HL-60 (cell line): ENCODE data around the gene TMEM225.

ENCODE experiments used
- DNase-seq, 2 experiments: peaks; one replicate each; pipeline ENCODE4 v3.0.0-alpha.2; 2010 to 2020; ENCODE audit warnings: low read depth in 1 of 2, low spot score in 1 of 2
- H3K27ac ChIP-seq: fragments of 250-450 bp; sonication (Bioruptor Pico); replicated peaks from 2 replicates; pipeline ENCODE4 v1.5.1; 2020; ENCODE audit warnings: mild to moderate bottlenecking, moderate library complexity
- H3K27me3 ChIP-seq: fragments of 250-450 bp; sonication (Bioruptor Pico); 2 replicates; pipeline ENCODE4 v1.5.1; 2021; ENCODE audit warnings: mild to moderate bottlenecking, moderate library complexity; ENCODE audit not compliant: insufficient read depth, poor library complexity, severe bottlenecking
- H3K4me3 ChIP-seq: replicated peaks from 2 replicates; pipeline ENCODE4 v1.5.1; 2011; ENCODE audit warnings: mild to moderate bottlenecking, control low read depth, low read length; ENCODE audit not compliant: insufficient read depth
- GABPA ChIP-seq: IDR thresholded peaks from 2 replicates; pipeline ENCODE4 v1.6.1; 2012; ENCODE audit warnings: low read depth
- POLR2AphosphoS5 ChIP-seq: IDR thresholded peaks from 2 replicates; pipeline ENCODE4 v1.6.1; 2012; ENCODE audit warnings: low read depth
- REST ChIP-seq: IDR thresholded peaks from 2 replicates; pipeline ENCODE4 v1.6.1; 2012; ENCODE audit warnings: low read depth; ENCODE audit not compliant: insufficient replicate concordance
- SPI1 ChIP-seq: IDR thresholded peaks from 2 replicates; pipeline ENCODE4 v1.6.1; 2012; ENCODE audit warnings: low read depth, mild to moderate bottlenecking, borderline replicate concordance
- TF ChIP-seq, protein P1 (sequence below): IDR thresholded peaks from one replicate; pipeline ENCODE4 v1.5.1; 2011; ENCODE audit warnings: low read length, control low read depth, inconsistent platforms; ENCODE audit not compliant: insufficient read depth

Gene TMEM225

DNA sequence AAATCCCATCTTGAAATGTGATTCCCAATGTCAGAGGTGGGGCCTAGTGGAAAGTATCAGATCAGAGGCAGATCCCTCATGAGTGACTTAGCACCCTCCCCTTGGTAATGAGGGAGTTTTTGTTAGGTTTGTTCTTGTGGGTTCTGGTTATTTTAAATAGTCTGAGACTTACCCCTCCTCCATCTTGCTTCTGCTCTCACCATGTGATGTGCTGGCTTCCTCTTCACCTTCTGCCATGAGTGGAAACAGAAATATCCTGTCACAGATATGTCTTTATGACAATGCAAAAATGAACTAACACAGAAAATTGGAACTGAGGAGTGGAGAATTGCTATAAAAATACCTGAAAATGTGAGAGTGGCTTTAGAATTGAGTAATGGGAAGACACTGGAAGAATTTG lies 33.1 kb downstream of the TMEM225 start:
- DNase-seq = no peak
- H3K4me3 ChIP-seq = no peak overlapping the region
- TF ChIP-seq POLR2AphosphoS5 (no peak), GABPA (no peak), REST (no peak), SPI1 (no peak)
- TF ChIP-seq, protein P1, sequence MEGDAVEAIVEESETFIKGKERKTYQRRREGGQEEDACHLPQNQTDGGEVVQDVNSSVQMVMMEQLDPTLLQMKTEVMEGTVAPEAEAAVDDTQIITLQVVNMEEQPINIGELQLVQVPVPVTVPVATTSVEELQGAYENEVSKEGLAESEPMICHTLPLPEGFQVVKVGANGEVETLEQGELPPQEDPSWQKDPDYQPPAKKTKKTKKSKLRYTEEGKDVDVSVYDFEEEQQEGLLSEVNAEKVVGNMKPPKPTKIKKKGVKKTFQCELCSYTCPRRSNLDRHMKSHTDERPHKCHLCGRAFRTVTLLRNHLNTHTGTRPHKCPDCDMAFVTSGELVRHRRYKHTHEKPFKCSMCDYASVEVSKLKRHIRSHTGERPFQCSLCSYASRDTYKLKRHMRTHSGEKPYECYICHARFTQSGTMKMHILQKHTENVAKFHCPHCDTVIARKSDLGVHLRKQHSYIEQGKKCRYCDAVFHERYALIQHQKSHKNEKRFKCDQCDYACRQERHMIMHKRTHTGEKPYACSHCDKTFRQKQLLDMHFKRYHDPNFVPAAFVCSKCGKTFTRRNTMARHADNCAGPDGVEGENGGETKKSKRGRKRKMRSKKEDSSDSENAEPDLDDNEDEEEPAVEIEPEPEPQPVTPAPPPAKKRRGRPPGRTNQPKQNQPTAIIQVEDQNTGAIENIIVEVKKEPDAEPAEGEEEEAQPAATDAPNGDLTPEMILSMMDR = no peak
- no peak overlapping the region for H3K27ac ChIP-seq
- no peaks in the 10 kb centered on the region for H3K27me3 ChIP-seq

DNA sequence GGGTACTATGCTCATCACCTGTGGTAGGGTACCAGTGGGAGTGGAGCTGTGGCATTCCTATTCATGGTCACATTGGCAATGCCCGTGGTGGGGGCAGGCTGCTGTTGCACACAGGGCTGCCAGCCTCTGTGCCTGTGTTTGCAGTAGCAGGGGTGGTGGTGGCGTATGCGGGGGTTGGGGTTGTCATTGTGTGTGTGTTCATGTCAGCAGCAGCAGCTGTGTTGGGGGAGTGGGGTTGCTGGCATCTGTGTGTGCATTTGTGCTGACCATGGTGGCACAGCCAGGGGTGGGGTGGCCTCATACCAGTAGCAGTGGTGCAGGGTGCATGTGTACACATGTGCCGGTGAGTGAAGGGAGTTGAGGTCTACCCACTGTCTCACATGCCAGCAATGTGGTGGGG lies 34.4 kb downstream of the TMEM225 start:
- no peak overlapping the region for H3K27ac ChIP-seq

DNA sequence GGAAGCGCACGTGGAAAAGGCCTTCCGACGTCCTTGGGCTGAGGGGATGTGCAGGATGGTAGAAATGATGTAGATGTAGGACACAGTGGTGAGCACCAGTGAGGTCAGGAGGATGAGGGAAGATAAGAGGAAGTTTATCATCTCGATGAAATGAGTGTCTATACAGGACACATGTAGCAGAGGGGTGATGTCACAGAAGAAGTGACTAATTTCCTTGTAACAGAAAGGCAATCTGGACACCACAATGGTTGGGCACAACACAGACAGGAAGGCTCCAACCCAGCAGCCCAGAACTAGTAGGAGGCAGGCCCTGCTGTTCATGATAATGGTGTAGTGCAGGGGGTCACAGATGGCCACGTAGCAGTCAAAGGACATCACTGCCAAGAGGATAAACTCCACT lies 44.3 kb downstream of the TMEM225 start:
- peaks cover 4% of the 10 kb centered on the region for H3K27me3 ChIP-seq
- H3K27ac ChIP-seq = no peak overlapping the region
- no peak for DNase-seq

More for the DNA sequence above, 34.4 kb downstream of the TMEM225 start:
- Histone ChIP-seq H3K27me3 (no peaks in the 10 kb centered on the region), H3K4me3 (no peak overlapping the region)
- no peak for DNase-seq
- TF ChIP-seq SPI1 = no peak
- no peak for TF ChIP-seq GABPA
- no peak for TF ChIP-seq REST
- TF ChIP-seq, protein P1 = no peak
- no peak for TF ChIP-seq POLR2AphosphoS5

More for the DNA sequence above, 44.3 kb downstream of the TMEM225 start:
- H3K4me3 ChIP-seq = no peak overlapping the region
- no peak for TF ChIP-seq POLR2AphosphoS5
- TF ChIP-seq GABPA = no peak
- TF ChIP-seq REST = no peak
- no peak for TF ChIP-seq SPI1
- TF ChIP-seq, protein P1 = no peak
